IMR-90 (cell line): Measurements from ENCODE around the gene ITM2B. TPM values are rescaled to one million over a fixed set of nuclear protein-coding genes. Genes with fewer than 3 reads are reported as not detected.

Experiments
- ATAC-seq: fragments of 200-7000 bp; cut with Tn5 transposase; 2 replicates; pipeline ENCODE4 v1.9.1; 2020; ENCODE audit warnings: low read depth, mild to moderate bottlenecking, moderate library complexity
- BruUV-seq: library from RNA; stranded (reverse); fragments of 400-500 nt; replicated peaks from 2 replicates; lab custom pipeline; 2021; lab: Mats Ljungman, UMichigan
- CTCF ChIA-PET: fragments of 300-600 bp; formaldehyde crosslinking; extraction: SDS; loops from one replicate; lab custom pipeline; 2021; ENCODE audit warnings: antibody characterized with exemption; lab: Yijun Ruan, JAX
- POLR2A ChIA-PET: fragments of 300-600 bp; sonication (Branson Sonifier 250); formaldehyde crosslinking; loops from one replicate; lab custom pipeline; 2022; ENCODE audit warnings: antibody characterized with exemption; ENCODE audit not compliant: unreplicated experiment; lab: Charles Lee
- DNase-seq: peaks from one replicate; pipeline ENCODE4 v3.0.0; 2013
- H2AFZ ChIP-seq: replicated peaks from 2 replicates; pipeline ENCODE3; 2013; ENCODE audit warnings: low read length, mild to moderate bottlenecking; ENCODE audit not compliant: poor library complexity
- H2AK5ac ChIP-seq: 2 replicates; pipeline ENCODE4 v1.6.1; 2013; ENCODE audit warnings: low read depth, low read length, inconsistent platforms
- H2AK9ac ChIP-seq: replicated peaks from 2 replicates; pipeline ENCODE3; 2013; ENCODE audit warnings: mild to moderate bottlenecking, low read depth, low read length, moderate library complexity; ENCODE audit not compliant: poor library complexity
- H2BK120ac ChIP-seq: 2 replicates; pipeline ENCODE4 v1.6.1; 2013; ENCODE audit warnings: low read depth, low read length, inconsistent platforms
- H2BK15ac ChIP-seq: 3 replicates; pipeline ENCODE4 v1.6.1; 2013; ENCODE audit warnings: low read depth, low read length, inconsistent platforms
- H2BK20ac ChIP-seq: 2 replicates; pipeline ENCODE4 v1.6.1; 2013; ENCODE audit warnings: low read depth, mild to moderate bottlenecking, inconsistent platforms, low read length, moderate library complexity
- H2BK5ac ChIP-seq: 2 replicates; pipeline ENCODE4 v1.6.1; 2013; ENCODE audit warnings: mild to moderate bottlenecking, low read depth, low read length, inconsistent platforms; ENCODE audit not compliant: poor library complexity, severe bottlenecking
- H3K14ac ChIP-seq: replicated peaks from 2 replicates; pipeline ENCODE4 v1.6.1; 2013; ENCODE audit warnings: low read depth, low read length, inconsistent platforms
- H3K18ac ChIP-seq: 2 replicates; pipeline ENCODE4 v1.6.1; 2013; ENCODE audit warnings: low read depth, low read length, control low read depth
- H3K23ac ChIP-seq: 2 replicates; pipeline ENCODE4 v1.6.1; 2013; ENCODE audit warnings: low read depth, low read length, inconsistent platforms
- H3K27ac ChIP-seq: 2 replicates; pipeline ENCODE4 v1.5.1; 2013; ENCODE audit warnings: mild to moderate bottlenecking, control low read depth, low read length; ENCODE audit not compliant: insufficient read depth
- H3K27me3 ChIP-seq: 2 replicates; pipeline ENCODE4 v1.6.1; 2013; ENCODE audit warnings: low read length; ENCODE audit not compliant: control insufficient read depth, insufficient read depth
- H3K36me3 ChIP-seq: 2 replicates; pipeline ENCODE4 v1.6.1; 2013; ENCODE audit warnings: low read length, mixed read lengths; ENCODE audit not compliant: control insufficient read depth, insufficient read depth
- H3K4ac ChIP-seq: 2 replicates; pipeline ENCODE4 v1.6.1; 2013; ENCODE audit warnings: low read depth, low read length, inconsistent platforms
- H3K4me1 ChIP-seq: 2 replicates; pipeline ENCODE4 v1.6.1; 2013; ENCODE audit warnings: low read length, mixed read lengths; ENCODE audit not compliant: control insufficient read depth, insufficient read depth
- H3K4me2 ChIP-seq: 2 replicates; pipeline ENCODE4 v1.6.1; 2013; ENCODE audit warnings: low read depth, mild to moderate bottlenecking, control low read depth, low read length, moderate library complexity
- H3K4me3 ChIP-seq: 2 replicates; pipeline ENCODE4 v1.5.1; 2013; ENCODE audit warnings: low read depth, mild to moderate bottlenecking, control low read depth, low read length, moderate library complexity; ENCODE audit not compliant: insufficient read depth
- H3K56ac ChIP-seq: 2 replicates; pipeline ENCODE4 v1.6.1; 2013; ENCODE audit warnings: low read length, inconsistent platforms; ENCODE audit not compliant: insufficient read depth; ENCODE audit errors: extremely low read depth
- H3K79me1 ChIP-seq, 2 experiments: 2 replicates each; pipeline ENCODE4 v1.6.1; 2013; ENCODE audit warnings: low read length in 2 of 2, inconsistent platforms in 1 of 2, low read depth in 1 of 2
- H3K9ac ChIP-seq: 2 replicates; pipeline ENCODE4 v1.6.1; 2013; ENCODE audit warnings: low read depth, low read length, control low read depth
- H3K9me1 ChIP-seq: 2 replicates; pipeline ENCODE4 v1.6.1; 2013; ENCODE audit warnings: low read length, inconsistent platforms; ENCODE audit not compliant: insufficient read depth
- H3K9me3 ChIP-seq: 2 replicates; pipeline ENCODE4 v1.6.1; 2013; ENCODE audit warnings: low read length; ENCODE audit not compliant: control insufficient read depth, insufficient read depth
- H4K20me1 ChIP-seq: 2 replicates; pipeline ENCODE4 v1.6.1; 2013; ENCODE audit warnings: low read length, inconsistent platforms; ENCODE audit not compliant: insufficient read depth
- H4K5ac ChIP-seq: 2 replicates; pipeline ENCODE4 v1.6.1; 2013; ENCODE audit warnings: mild to moderate bottlenecking, low read depth, low read length, control low read depth
- H4K8ac ChIP-seq, 2 experiments: 2 replicates each; pipeline ENCODE4 v1.6.1; 2013; ENCODE audit warnings: low read depth in 2 of 2, low read length in 2 of 2, control low read depth in 1 of 2, inconsistent platforms in 1 of 2
- H4K91ac ChIP-seq: 2 replicates; pipeline ENCODE4 v1.6.1; 2013; ENCODE audit warnings: low read depth, low read length, inconsistent platforms; ENCODE audit not compliant: insufficient read depth
- CTCF ChIP-seq: conservative IDR thresholded peaks from 2 replicates; pipeline ENCODE4 v1.5.1; 2012; ENCODE audit warnings: mild to moderate bottlenecking, low read depth, low read length, improper control_type of control experiment
- ELK1 ChIP-seq: fragments of 150-350 bp; IDR thresholded peaks from 2 replicates; pipeline ENCODE4 v1.6.1; 2016; ENCODE audit warnings: low read depth, mild to moderate bottlenecking, low read length, moderate library complexity, borderline replicate concordance
- FOS ChIP-seq: fragments of 150-350 bp; IDR thresholded peaks from 2 replicates; pipeline ENCODE4 v1.6.1; 2016; ENCODE audit warnings: low read depth, low read length
- MAFK ChIP-seq: IDR thresholded peaks from 2 replicates; pipeline ENCODE4 v1.6.1; 2012; ENCODE audit warnings: low read depth, low read length, improper control_type of control experiment
- MXI1 ChIP-seq: IDR thresholded peaks from 2 replicates; pipeline ENCODE4 v1.6.1; 2012; ENCODE audit warnings: low read depth, mild to moderate bottlenecking, low read length, moderate library complexity, borderline replicate concordance
- NFE2L2 ChIP-seq: fragments of 150-350 bp; IDR thresholded peaks from 2 replicates; pipeline ENCODE4 v1.6.1; 2016; ENCODE audit warnings: low read depth, mild to moderate bottlenecking, low read length
- RAD21 ChIP-seq: IDR thresholded peaks from 2 replicates; pipeline ENCODE4 v1.6.1; 2012; ENCODE audit warnings: low read length, improper control_type of control experiment
- WGBS, 2 experiments: methylation state at CpG; one replicate each; pipeline versions ENCODE4 v1.1.5 to v1.1.7; 2013; ENCODE audit warnings: missing lambda C conversion rate in 2 of 2; ENCODE audit not compliant: insufficient read length in 1 of 2; ENCODE audit errors: extremely low coverage in 2 of 2; 5-methylcytosine and 5-hydroxymethylcytosine counted together
- dilution Hi-C: fragments of 300-500 bp; cut with HindIII; formaldehyde crosslinking; loops from one replicate; pipeline ENCODE4 v1.14.3; 2018; ENCODE audit warnings: low sequenced_read_pairs; ENCODE audit not compliant: unreplicated experiment
- in situ Hi-C: fragments of 300-500 bp; cut with MboI; formaldehyde crosslinking; loops from 3 replicates; pipeline ENCODE4 v1.14.3; 2019; ENCODE audit warnings: low sequenced_read_pairs, inconsistent platforms, mixed read lengths
- intact Hi-C: fragments of 100-400 bp; cut with micrococcal nuclease; formaldehyde crosslinking; loops from 2 replicates; pipeline ENCODE4 v1.10.0; 2022
- polyA plus RNA-seq, 3 experiments: library from polyadenylated mRNA; depleted of rRNA; stranded (reverse); fragments of >200 nt; gene quantifications; 2 replicates each; pipeline ENCODE4 v1.2.3, GENCODE V29; 2012; ENCODE audit warnings: low replicate concordance in 1 of 3
- total RNA-seq: library from RNA; depleted of rRNA; stranded (reverse); fragments of >200 nt; gene quantifications from 2 replicates; pipeline ENCODE4 v1.2.3, GENCODE V29; 2012

Gene ITM2B
- total and polyA plus RNA-seq, 2 of the 4 experiments (the other 2 are of a cell fraction): 51.1 to 158 TPM

DNA sequence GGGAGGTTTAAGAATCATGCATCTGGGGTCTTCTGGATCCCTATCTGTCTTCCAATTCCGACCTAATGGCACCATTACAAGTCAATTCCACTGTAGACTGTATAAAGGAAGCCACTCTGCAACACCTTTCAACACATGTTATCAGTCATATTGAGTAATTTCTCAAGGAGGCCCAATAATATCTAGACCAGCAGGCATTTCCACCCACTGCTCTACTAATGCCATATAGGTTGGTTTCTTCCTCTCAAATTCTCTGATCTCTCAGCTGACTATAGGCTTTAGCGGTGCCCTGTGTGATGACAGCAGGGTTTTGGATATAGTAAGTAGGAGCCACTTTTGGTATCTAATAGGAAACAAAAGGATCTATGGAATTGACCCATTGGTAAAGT is 12.4 kb upstream of the ITM2B start:
- BruUV-seq: no TSS peak
- CTCF ChIA-PET: interaction anchor here (0.6 to 1.4 kb wide), 2 partner anchors 8 to 155 kb away, joined by 3 to 4 read pairs; no protein-coding TSS in a partner anchor
- no peak overlapping the region for H2BK20ac ChIP-seq

More for the DNA sequence above, 12.4 kb upstream of the ITM2B start:
- Histone ChIP-seq H3K27ac (no peak overlapping the region), H2AK9ac (no peak overlapping the region), H3K18ac (no peak overlapping the region), H2BK5ac (no peak overlapping the region), H3K36me3 (no peaks in the 10 kb centered on the region), H4K91ac (no peak overlapping the region), H3K79me1 (no peaks in the 10 kb centered on the region), H4K8ac (no peak overlapping the region), H2BK120ac (no peak overlapping the region), H3K14ac (no peak overlapping the region), H3K4me3 (no peak overlapping the region), H4K5ac (no peak overlapping the region), H2AK5ac (no peak overlapping the region), H3K9ac (no peak overlapping the region), H3K4me2 (no peak overlapping the region), H2BK15ac (no peak overlapping the region), H3K9me3 (0 out of 2 replicates have a peak, but pooled peaks cover 2% of the 10 kb centered on the region), H2AFZ (no peak overlapping the region), H4K20me1 (no peaks in the 10 kb centered on the region), H3K27me3 (peaks cover 2% of the 10 kb centered on the region; the same call in 1 of the 2 replicates), H3K9me1 (no peaks in the 10 kb centered on the region; the same call in 1 of the 2 replicates), H3K56ac (no peak overlapping the region), H3K4ac (no peak overlapping the region), H3K4me1 (peaks cover 4% of the 10 kb centered on the region; the same call in 1 of the 2 replicates), H3K23ac (no peak overlapping the region)
- intact Hi-C loops: no loop called here
- in situ Hi-C loops: no loop called here
- no peak for ATAC-seq
- dilution Hi-C loops: no loop called here
- DNase-seq: no peak
- POLR2A ChIA-PET: no interaction called here
- WGBS, 2 experiments: no CpG with 5 or more reads among the region's 2 CpGs
- no peak for TF ChIP-seq ELK1
- TF ChIP-seq MXI1: no peak
- no peak for TF ChIP-seq MAFK
- TF ChIP-seq NFE2L2: no peak
- TF ChIP-seq FOS: no peak
- no peak for TF ChIP-seq CTCF
- TF ChIP-seq RAD21: no peak
